ENCODE data around the gene HAX1.
"Not testable (repeated sequence)": the region's sequence is repeated elsewhere in the genome, so short reads cannot be mapped to it uniquely, and the experiment has no call there.

Gene HAX1

DNA sequence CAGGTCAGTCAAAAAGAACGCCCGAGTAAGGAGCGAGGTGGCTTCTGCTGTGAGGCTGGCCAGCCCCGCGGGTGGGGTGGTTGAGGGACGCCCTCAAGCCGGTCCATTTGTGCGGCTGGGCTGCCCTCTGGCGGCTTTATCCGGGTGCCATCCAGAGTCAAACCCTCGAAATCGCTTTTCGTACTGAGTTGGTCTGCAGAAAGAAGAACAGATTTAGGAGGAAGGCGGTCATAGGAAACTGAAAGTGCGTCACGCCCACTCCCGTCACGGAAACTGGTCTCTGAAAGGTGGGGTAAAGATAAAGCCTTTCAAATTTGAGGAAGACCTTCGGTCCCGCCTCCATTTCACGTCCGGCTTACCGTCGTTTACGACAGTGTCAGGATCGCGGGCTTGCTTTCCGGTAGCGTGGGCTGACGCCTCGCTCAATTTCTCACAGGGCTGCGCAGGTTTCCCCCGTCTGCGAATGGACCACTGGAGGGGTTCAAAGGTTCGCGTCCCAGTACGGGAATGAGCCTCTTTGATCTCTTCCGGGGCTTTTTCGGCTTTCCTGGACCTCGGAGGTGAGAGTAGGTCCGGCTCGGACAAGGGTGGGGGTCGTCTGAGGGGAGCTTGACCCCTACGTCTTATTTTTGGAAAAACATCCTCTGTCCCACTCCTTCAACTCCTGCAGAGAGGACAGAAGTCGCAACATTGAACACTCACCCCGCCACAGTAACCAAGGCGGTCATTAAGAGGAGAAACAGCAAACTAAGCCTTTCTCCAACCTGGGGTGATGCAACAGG lies at the start of gene HAX1:
HAX1 (plus strand) TSS at position 413 of the 782 bp plus-strand sequence; CDS start at position 508, 95 bp downstream.
- DNase-seq (ENCODE audit: low read depth, low spot score), result peak; percentile 95

DNA sequence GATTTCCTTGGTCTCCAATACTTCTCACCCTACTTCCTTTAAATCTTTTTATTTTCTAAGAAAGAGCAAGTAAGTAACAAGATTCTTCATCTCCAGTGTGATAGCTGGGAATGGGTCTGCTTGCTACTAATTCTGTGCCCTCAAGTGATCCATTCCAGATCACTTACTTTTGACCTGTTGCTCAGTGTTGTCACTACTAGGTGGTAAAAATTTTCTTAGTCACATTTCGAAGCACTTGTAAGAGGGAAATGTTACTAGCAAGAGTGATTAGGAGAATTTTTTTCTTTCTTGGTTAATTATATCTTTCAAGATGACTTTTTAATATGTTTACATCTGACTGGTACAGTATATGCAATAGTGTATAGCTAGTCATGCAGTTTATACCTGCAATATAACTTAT lies 49.5 kb upstream of the HAX1 start:
- DNase-seq (ENCODE audit: low read depth, low spot score), result no peak

DNA sequence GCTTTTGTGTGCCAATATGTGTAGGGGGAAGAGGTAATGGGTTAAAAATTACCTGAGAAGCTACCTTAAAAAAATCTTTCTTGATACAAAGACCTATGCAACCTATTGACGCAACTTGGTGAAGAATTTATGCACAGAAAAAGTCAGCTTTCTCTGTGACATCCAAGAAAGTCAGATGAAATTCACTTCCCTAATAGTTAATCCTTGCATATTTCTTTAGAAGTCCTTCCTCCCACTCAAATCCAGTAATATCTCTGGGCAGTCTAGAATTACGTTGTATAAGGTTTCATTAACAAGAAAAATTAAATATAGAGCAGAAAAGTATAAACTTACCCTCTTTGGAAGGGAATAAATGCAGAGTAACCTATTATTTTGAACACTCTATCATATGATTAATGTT lies 48.8 kb upstream of the HAX1 start:
- DNase-seq (ENCODE audit: low read depth, low spot score), result no peak

DNA sequence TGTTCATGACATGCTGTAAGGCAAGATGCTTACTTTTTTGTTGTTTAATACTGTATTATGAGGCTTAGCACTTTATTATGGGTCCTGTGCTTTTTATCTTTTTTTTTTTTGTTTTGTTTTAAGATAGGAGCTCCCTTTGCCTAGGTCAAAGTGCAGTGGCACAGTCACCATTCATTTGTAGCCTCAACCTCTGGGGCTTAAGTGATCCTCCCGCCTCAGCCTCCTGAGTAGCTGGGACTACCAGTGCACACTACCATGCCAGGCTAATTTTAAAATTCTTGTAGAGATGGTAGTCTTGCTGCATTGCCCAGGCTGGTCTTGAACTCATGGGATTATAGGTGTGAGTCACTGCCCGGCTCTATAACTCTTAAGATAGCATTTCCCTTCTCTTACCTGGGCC lies 47.1 kb upstream of the HAX1 start:
- no peak for DNase-seq (ENCODE audit: low read depth, low spot score)

DNA sequence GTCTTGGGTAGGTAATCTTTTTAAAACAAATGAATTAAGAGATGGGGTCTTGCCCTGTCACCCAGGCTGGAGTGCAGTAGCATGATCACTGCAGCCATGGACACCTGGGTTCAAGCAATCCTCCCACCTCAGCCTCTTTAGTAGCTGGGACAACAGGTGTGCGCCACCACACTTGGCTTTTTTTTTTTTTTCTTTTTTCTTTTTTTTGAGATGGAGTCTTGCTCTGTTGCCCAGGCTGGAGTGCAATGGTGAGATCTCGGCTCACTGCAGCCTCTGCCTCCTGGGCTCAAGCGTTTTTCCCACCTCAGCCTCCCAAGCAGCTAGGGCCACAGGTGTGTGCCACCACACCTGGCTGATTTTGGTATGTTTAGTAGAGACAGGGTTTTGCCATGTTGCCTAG lies 41.3 kb upstream of the HAX1 start:
- DNase-seq (ENCODE audit: low read depth, low spot score), result not testable (repeated sequence)

DNA sequence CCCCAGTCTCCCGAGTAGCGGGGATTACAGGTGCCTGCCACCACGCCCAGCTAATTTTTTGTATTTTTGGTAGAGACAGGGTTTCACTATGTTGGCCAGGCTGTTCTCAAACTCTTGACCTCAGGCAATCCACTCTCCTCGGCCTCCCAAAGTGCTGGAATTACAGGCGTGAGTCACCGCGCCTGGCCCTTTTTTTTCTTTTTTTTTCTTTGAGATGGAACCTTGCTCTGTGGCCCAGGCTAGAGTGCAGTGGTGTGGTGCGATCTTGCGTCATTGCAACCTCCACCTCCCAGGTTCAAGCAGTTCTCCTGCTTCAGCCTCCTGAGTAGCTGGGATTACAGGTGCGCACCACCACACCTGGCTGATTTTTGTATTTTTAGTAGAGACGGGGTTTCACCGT lies 39.3 kb upstream of the HAX1 start:
- DNase-seq (ENCODE audit: low read depth, low spot score), result not testable (repeated sequence)

DNA sequence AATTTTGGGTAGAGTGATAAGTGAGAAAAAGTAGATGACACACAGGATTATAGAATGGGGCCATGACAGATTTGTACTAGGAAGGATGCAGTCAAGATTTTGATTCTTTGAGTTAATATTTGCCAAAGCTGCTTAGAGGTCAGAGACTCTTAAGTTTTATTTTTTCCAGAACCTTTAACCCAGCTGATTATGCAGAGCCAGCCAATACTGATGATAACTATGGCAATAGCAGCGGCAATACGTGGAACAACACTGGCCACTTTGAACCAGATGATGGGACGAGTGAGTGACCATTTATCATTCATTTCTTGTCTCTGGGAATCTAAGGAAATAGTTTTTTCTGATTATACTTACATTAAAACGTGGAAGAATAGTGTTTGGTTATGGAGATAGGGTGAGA lies 35.6 kb upstream of the HAX1 start:
- DNase-seq (ENCODE audit: low read depth, low spot score), result no peak

DNA sequence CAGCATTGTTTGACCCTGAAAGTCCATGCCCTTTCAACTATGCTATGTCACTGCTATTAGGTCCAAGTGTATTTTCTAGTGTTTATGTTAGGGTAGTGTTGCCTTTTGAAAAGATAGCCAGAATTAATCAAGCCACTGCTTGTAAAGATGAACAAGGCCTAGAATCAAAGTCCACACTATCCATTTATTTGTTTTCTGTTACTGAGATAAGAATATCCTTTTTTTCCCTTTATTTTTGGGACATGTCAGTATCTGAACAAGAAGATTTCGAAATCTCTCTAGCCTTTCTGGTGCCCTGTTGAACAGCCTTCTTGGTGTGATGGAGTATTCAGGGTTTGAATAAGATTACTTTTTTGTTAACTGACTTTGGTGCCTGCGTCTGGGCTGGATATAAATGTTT lies 35.0 kb upstream of the HAX1 start:
- no peak for DNase-seq (ENCODE audit: low read depth, low spot score)

DNA sequence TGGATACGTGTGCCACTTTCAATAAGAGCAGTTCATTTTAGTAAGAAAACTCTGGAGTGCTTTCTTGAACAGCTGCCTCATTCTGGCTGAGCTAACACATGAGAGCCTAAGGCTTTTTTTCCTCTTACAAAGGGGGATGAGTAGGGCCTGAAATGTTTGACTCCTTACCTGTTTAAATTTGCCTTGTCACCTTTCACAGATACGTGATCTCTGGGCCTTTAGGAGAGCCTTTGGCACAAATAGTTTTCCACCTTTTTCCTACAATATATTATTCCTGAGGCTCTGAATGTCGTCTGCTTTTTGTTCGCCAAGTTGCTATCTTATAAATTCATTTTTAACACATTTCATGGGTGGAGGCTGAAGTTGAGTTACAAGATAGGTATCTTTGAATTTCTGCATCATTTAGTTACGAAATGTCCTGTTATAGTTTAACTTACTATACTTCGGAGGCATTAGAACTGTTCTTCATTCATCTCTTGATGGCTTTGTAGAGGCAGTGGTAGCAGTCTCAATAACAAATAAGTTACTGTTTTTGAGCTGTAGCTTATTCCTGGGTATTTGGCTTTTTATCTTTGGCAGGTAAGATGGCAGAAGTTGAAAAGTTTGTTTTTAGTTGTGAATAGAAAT lies 34.4 kb upstream of the HAX1 start:
- no peak for DNase-seq (ENCODE audit: low read depth, low spot score)

DNA sequence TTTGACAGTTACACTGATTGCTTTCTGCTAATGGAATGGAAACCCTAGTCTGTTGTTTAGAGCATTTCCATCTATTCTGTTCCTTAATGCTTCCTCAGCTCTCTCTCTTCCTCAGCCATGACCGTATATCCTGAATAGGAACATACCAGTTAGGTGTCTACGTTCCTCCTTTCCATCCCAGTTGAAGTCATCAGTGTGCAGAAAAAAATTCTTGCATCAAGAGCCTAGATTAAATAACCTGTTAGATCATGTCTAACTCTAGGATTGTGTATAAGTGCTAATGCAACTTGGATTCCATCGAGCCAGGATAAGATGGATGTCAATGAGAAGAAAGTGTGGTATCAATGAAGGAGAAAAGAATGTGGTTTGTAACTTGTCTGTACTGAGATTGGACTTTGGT lies 32.9 kb upstream of the HAX1 start:
- DNase-seq (ENCODE audit: low read depth, low spot score), result no peak

DNA sequence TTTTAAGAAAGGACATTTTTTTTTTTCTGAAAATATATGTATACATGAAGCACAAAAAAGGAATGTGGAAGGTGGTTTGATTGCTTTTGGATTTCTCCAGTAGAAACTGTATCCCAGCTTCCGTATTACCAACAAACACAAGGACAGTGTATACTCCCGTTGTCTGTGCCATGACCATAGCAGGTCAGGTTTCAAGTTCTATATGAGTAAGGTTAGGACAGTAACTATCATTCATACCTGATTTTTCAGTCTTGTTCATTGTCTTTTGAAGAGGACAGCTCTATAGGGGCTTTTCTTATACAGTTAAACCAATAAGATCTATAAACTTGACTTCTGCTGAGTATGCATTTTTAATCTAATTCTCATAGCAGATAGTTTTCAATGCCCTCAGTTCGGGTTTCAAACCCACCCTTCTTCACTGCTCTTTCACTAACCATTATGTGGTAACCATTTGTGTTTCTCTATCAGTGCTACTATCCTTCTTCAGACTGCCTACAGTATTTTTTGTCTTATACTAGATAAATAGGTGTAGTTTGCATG lies 32.1 kb upstream of the HAX1 start:
- no peak for DNase-seq (ENCODE audit: low read depth, low spot score)

DNA sequence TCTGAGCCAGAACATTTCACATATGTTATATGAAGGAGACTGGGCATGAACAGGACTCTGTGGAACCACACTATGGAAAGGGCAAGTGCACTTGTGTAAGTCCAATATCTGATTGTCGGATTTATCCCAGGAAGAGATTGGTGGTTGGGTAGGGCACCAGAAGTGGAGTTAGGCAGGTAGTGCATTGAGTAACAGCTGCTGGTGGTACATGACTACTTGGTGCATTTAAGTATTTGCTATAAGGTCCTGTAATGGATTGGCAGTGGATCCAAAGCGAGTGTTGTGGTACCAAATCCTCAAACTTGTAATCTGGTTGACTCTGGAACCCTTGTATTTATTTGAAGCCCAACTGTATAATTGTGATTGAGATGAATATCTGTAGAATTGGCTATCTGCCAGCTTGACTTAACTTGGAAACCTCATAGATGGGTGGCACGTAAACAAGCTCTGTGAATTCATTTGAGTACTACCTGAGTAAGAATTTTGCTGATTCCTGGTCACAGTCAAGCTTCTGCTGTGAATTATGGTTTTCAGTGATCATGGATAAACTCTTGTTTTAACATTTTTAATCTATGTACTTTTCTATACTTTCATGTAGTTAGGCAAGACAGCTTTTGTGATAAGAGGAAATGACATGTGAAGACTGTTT lies 30.6 kb upstream of the HAX1 start:
- DNase-seq (ENCODE audit: low read depth, low spot score), result no peak

DNA sequence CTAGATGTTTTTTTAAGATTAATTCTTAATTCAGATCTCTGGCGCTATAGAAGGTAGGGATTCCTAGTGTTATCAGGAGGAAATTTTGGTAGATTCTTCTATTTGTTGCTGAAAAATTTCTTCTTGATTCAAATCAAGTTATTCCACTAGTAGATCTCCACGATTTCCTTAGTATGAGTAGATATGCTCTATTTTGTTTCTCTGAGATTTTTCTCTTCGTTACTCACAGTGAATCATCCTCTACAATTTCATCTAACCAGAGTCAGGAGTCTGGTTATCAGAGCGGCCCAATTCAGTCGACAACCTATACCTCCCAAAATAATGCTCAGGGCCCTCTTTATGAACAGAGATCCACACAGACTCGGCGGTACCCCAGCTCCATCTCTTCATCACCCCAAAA lies 18.8 kb upstream of the HAX1 start:
- DNase-seq (ENCODE audit: low read depth, low spot score), result no peak

DNA sequence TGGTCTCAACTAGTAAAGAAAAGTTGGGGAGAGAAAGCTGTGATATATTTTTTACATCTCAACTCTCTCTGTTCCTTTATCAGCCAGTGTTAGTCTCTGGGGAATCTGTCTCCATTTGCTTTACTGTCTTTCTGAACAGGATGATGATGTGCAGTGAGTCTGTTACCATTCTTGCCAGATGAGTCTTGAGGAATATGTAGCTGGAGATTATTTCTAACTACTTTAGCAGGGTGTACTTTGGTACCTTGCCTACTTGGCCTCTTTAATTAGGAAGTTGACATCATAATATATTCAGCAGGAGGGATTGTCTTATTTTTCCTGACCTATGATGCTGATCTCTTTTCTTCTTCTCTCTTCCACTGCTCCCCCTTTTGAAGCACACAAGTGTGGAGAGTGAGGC lies 15.7 kb upstream of the HAX1 start:
- DNase-seq (ENCODE audit: low read depth, low spot score), result no peak

DNA sequence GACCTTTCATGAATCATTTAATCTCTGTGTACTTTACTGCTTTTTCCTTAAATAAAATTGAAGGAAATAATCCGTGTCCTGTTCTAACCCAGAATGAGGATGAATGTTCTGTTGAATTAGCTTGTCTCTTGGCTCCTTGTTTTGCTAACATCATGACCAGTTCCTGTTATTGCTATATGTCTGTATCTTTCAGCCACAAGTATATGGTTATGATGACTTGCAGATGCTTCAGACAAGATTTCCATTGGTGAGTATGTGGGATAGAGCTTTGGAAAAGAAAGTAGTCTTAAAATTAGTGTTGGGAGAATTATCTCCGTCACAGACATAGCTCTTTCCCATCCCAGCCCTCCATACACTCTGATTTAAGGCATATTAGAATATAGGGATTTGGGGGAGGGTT lies 13.6 kb upstream of the HAX1 start:
- DNase-seq (ENCODE audit: low read depth, low spot score), result no peak

DNA sequence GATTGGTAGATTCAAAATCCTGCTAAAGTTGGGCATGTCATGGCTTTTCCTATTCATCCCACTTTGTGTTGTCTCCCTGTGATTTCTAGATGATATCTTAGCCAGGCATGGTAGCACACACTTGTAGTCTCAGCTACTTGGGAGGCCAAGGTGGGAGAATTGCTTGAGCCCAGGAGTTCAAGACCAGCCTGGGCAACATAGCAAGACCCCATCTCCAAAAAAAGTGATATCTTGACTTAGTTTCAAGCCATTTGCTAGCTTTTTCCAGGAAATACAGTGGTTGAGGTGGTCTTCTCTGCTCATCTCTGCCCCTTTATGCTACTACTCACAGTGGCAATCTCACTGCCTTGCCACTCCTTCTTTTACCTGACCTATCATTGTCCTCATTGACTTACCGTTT lies 12.3 kb upstream of the HAX1 start:
- DNase-seq (ENCODE audit: low read depth, low spot score), result no peak

DNA sequence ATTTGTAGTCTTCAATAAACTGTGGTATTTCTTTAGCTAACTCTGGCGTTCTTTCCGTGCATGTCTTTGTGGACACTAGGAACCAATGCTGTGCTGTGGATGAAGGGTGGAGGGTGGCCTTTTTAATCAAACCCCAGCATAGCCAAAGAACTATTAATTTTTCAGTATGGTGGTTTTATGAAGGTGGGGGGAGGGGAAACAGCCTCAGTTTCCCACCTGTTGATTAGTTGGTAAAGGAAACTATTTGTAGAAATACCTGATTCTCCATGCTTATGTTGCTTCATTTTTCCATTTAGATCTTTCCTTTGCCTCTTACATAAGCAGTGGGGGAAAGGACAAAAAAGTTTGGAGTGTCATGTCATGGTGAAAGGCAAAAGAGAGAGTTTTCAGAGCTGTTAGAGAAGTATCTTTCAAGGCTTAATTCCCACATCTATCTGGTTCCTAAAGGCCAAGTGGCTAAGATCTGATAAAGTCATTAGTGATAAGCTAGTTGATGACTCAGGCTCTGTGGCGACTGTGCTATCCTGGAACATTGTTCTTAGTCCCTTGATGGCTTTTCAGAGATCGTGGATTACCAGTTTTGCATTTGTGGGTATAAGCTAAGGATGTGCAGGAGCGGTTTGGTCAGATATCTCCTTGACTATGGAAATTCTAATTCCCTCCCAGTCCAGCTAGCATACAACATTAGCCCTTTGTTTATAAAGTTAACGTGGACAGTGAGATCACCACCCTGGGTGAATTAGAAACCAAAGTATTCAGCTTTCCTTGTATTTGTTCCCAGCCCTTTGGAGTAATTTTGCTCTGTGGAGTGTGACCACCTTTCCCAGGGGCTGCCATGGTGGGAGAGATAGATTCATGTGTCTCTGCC lies 8.7 kb upstream of the HAX1 start:
- DNase-seq (ENCODE audit: low read depth, low spot score), result no peak

DNA sequence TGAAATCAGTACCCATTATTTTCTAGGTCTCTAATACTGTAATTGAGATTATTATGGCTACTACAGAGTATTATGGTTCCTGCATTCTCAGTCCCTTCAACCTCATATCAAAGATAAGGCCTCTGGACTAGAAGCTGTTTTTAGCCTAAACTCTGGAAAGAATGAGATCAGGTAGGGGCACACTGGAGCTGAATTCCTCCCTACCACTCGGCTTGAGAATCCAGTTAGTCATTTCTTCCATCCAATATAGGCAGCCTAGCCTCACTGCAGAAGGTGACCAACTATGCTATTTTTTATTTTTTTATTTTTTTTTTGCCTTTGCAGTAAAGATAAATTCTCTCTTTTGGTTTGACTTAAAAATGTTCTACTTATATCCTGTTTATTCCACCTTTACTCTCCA lies 8.0 kb upstream of the HAX1 start:
- no peak for DNase-seq (ENCODE audit: low read depth, low spot score)

DNA sequence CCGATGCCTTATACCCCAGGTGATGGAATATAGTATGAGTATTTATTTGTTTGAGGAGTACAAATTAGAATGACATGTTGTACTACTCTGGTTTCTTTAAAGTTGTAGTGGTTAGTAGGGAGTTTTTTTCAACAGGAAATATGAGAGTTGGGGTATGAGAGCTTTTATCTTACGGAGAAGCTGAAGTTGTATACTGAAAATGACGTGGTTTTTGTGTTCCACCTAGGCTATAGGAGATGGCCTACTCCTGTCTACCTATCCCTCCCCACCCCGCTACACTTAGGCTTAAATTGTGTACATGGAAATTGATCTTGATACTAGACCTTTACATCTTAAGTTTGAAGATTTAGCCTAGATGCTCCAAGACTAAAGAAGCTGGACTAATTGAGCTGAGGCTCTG lies 6.8 kb upstream of the HAX1 start:
- no peak for DNase-seq (ENCODE audit: low read depth, low spot score)

DNA sequence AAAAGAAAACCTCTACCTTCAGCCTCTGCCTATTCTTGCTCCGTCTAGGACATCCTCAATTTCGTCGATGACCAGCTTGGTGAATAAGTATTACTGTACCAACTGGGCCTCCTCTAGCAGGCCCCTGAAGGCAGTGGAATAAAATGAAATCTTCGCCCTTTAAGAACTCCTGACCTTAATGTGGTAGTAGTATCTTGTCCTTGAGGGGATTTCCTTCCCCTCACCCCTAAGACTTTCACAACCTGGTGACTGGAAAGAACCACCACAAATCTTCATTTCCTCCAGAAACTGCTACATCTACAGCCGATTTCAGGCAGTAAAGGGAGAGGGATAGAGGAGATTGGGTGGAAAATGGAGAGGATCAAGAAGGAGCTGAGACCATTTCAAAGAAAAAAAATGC lies 1.6 kb upstream of the HAX1 start:
- DNase-seq (ENCODE audit: low read depth, low spot score), result no peak

DNA sequence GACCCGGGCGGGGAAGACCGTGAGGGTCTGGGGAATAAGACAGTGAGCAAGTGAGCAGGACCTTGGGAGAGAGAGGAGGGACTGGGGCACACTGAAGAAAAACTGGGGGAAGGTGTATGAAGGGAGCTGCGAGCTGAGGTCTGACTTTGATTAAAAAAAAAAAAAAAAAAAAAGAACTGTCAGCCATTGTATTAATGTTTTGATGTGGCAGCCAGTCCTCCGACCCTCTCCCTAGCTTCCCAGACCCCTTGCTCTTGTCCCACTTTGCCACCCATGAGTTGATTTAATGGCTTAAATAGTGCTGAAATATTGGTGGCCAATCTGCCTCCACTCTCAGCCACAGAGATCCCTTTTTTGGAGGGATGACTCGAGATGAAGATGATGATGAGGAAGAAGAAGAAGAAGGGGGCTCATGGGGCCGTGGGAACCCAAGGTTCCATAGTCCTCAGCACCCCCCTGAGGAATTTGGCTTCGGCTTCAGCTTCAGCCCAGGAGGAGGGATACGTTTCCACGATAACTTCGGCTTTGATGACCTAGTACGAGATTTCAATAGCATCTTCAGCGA lies 652 bp downstream of the HAX1 start:
- DNase-seq (ENCODE audit: low read depth, low spot score), result no peak

Data from activated naive CD8-positive, alpha-beta T cell treated with anti-CD3 and anti-CD28 coated beads, Interleukin-2, amount 50 U/mL, for 16 hours (primary cell).